GM21367 (cell line): Measurements from ENCODE around the gene NTMT2.

Experiments
- ATAC-seq: cut with Tn5 transposase; IDR thresholded peaks from one replicate; pipeline ENCODE4 v1.9.1; 2021; ENCODE audit not compliant: unreplicated experiment

Gene NTMT2

DNA sequence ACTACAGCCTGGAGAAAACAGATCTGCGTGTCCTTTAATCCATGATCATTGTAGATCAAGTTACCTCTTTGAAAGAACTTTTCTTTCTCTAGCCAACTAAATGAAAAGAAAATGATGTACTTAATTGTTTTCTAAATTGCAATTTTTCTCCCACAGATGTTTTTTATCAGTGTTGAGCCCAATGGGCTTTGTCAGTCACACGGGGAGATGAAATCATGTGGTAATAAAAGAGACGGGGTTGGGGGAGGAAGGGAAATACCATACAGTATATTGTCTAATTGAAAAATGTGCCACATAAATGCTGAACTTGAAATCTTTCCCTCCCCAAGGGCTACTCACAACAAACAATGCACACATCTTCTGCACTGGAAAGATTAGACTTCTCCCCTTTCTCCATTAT is 58.4 kb downstream of the NTMT2 start:
- ATAC-seq, result no peak

DNA sequence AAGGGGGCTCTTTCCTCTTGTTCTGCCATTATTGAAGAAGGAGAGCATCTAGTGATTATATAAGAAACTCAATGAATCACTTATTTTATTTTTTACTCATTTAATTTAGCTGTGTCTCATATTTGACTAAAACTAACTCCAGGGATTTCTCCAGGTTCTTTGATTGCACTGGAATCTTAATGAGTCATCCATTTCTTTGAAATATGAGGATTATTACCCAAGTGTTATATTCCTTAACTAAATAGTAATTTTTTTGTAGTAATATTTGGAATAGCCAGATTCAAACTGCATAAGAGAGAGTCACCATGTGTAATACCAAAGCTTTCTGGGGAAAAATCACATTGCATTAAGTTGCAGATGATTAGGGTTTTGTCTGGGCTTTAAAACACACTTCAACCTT is 59.5 kb downstream of the NTMT2 start:
- no peak for ATAC-seq

DNA sequence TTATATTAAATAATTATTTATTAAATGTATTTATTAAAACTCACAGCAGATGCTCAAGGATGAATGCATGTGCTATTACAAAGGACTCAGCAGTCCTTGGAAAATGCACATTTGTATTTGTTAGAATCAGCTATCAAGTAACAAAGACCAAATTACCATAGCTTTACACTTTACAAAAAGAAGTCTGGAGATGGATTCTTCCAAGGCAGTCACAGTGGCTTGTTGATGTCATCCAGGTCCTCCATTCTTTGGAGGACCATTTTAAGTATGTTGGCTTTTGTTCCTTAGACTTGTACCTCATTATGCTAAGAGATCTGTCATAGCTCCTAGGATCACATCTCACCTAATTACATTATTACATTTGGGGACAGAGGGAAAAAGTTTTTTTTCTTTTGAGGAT is 63.4 kb downstream of the NTMT2 start:
- no peak for ATAC-seq

DNA sequence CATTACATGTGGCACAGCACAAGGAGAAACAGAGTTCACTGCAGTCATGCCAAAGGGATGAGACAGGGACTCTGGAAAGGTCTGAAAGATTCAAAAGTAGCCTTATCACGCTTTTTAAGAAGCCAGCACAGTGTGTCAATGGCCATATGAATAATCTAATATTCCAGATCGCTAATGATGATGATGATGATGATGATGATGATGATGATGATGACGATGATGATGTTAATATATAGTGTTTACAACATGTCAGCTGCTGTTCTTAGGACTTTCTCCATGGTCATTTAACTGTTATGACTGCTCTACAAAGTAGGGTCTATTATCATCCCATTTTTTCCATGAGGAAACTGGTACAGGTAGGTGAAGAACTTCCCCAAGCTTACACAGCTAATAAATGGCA is 64.4 kb downstream of the NTMT2 start:
- ATAC-seq, result no peak

DNA sequence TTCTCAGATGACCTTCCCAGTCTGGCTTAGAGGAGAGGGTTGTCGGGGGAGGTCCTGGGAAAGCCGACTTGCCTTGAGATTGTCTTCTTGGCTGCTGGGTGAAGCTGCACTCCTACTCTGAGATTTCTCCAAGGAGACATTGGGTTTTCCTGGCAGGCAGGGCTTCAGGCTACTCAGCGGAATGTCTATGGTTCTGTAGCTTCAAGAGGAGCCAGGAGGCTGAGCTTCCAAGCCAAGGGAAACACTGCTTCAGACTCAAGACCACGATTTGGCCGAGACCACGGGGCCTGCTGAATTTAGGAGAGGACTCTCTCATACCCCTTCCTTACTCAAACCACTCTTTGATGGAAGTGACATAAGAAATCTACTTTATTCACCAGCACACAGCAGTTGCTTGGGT is 67.8 kb downstream of the NTMT2 start:
- no peak for ATAC-seq

DNA sequence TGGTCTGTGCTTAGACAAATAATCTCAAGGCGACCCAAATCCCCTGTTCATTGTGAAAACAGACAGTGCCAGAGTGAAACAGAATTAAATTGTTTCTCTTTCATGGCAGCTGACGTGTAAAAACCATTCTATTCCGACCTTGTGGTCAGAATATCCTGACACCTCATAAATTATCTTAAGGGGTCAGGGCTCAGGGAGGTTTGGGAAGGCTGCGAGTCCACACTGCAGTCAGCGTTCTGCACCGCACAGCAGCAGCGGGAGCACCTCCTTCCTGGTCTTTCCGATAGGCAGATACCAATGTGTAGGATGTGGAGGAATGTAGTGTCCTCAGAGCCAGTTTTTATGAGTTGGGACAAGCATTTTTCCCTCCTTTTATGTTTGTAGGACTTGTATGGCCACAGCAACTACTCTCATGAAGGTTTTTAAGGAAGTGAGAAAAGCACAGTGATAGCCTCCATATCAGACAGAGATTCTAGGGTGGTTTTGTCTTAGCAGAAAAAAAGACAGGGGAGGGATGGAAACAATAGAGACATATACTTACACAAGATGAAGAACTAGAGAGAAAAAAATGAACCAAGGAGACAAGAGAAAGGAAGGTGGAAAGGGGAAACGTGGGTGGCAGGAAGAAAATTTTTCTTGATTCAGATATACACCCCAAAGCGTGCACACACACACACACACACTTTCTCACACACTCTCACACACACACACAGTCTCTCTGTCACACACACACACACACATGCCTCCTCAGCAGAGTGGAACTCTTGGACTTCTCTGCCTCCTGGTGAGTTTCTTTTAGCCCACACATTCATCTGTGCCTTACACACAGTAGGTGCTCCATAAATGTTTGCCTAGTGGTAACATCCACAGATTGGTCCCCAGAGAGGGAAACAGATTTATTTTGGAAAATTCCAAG is 68.6 kb downstream of the NTMT2 start:
- peak; percentile 74 for ATAC-seq

DNA sequence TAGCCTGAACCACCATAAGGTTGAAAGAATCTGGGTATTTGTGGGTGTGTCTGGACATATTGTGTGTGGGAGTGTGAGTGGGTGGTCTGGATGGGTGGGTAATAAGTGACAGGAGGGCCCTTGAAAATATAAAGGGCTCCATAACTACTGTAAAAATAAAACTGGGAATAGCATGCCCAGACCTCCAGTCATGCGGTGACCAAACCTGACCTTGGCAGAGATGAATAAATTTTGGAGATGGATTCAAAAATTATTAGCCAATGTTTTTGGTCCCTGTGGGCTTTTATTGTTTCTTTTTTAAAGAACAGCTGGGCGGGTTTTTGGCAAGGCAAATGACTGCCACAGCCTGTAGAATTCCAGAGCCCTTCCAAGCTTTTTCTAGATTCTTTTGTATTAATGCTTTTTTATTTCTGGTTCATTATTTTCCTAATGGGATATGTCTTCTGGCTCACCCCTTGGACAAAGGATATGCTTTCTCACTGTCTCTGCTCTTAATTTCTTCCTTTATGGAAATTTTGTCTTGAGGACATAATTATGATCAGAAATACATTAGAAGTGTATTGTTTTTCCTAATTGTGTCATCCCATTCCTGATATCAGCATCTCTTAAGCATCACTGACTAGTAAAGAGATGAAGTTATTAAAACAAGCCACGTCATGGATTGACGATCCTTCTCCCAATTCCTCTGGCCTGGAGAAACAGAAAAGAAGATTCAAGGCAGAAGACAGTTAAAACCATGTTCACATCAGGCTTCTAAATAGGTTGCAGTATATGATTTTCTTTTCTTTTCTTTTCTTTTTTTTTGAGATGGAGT is 69.5 kb downstream of the NTMT2 start:
- no peak for ATAC-seq

DNA sequence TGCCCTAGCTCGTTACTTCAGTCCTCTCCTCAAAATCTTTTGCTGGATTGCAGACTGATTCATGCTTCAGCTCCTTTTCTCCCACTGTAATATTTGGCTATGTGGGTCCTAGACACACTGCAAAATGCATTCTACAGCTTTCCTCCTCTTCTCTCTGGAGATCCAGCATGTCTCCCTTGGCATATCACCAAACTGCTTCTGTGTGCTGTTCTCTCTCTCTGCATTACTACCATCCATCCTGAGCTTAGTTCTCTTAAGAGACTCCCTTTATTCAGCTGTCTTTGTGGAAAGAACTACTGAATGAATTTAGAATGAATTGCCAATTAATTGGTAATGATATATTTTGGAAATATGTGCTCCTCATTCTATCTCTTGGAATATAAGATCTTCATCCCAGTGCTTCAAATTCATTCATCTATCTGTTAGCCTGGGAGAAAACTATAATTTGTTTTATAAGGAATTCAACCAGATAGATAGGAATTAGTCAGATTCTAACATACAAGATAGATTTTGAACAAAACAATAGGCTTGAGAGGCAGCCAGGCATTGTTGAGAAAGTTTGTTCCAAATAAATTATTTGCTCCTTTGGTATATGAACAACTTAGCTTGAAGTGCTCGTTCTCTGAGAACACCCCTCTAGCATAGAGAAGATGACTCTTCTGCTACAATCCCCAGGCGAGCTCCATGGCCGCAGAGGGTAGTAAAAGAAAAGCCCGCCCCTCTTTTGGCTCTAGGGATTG is 71.9 kb downstream of the NTMT2 start:
- ATAC-seq, result no peak

DNA sequence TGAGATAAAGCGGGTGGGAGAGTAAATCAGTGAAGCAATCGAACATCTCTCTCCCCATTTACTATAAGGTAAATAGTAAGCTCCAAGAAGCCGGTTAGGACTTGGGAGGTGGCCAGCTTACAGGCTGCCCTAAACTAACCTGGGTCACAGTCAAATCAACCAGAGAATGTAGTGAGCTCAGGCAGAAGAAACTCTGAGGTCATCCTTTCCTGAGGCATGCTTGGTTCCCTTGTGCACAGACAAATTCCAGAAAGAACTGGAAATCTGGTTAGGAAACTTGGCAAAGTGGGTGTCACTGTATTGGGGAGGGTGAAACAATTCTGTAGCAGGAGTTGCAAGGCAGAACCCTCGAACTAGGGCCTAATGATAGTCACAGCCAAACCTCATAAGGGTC is 72.5 kb downstream of the NTMT2 start:
- ATAC-seq, result no peak
